ENCODE results near the gene TMEM191B. TPM values are rescaled to one million over a fixed set of nuclear protein-coding genes. Genes with fewer than 3 reads are reported as not detected.
A peak's percentile ranks its signal among the peaks of the same experiment; 100 is the strongest.
"Not testable (repeated sequence)": the region's sequence is repeated elsewhere in the genome, so short reads cannot be mapped to it uniquely, and the experiment has no call there.

The TMEM191B gene
- total RNA-seq = 1 to 10 TPM; 4.4 to 5.2 TPM

DNA sequence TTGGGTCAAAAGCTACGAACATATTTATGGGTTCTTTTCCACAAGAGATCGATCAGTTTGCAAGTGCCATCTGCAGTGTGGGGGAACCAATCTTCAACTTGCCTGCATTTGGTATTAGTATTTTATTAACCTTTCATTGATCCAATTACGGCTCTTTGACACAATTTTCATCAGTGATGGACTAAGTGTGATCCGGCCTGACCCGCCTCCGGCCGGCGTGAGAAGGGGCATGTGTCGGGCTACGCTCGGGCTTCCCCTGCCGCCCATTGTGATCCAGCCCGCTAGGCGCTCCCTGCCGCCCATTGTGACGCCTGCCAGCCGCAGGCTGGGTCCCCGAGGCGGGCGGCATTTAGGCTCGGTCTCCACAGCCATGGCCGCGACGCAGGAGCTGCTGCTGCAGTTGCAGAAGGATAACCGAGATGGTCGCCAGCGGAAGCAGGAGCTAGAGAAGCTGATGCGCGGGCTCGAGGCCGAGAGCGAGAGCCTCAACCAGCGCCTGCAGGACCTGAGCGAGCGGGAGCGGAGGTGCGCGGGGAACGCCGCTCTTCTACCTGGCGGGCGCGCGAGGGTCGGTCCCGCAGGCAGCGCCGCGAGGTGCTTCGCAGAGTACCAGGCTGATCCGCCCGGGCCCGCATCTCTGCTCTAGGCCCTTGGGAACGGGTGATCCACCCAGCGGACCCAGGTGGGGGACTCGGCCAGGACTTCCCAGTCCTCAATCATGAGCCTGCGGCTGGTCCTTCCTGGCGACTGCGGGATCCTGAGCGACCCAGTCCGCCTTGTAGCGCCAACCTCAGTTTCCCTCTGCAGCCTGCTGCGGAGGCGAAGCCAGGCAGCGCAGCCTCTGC lies at the start of gene TMEM191B:
TMEM191B (plus strand) TSS at position 51 of the 845 bp plus-strand sequence; CDS start at position 230, 179 bp downstream.
- H3K9me3 Mint-ChIP-seq, POLR2A ChIA-PET, H3K27me3 Mint-ChIP-seq, H3K36me3 Mint-ChIP-seq, H3K4me1 Mint-ChIP-seq: not testable (repeated sequence)
- ATAC-seq (ENCODE audit: low read depth) (peak; percentile 24), DNase-seq (peak; percentile 42)
- H3K4me3 Mint-ChIP-seq = peak within 1 kb of the TSS; percentile 77
- peak within 1 kb of the TSS; percentile 91 for H3K27ac Mint-ChIP-seq

DNA sequence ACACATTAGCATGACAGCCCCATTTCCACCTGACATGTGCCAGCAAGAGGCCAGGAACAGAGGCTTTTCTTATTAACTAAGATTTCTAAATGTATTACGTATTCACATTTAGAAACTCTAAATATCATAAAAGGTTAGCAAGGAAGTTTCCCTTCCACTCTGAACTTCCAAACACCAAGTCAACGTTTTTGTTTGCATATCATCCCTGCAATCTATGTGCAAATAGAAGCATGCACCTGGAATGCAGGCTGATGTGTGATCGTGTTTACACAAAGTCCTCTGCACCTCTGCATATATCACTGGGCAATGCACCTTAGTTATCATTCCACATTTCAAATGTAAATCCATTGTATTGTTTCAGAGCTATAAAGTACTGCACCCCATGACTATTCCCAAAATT lies 31.4 kb upstream of the TMEM191B start:
- ATAC-seq (ENCODE audit: low read depth); H3K27ac Mint-ChIP-seq; POLR2A ChIA-PET; H3K4me3 Mint-ChIP-seq; H3K36me3 Mint-ChIP-seq; H3K9me3 Mint-ChIP-seq; DNase-seq; H3K27me3 Mint-ChIP-seq; H3K4me1 Mint-ChIP-seq: not testable (repeated sequence)

DNA sequence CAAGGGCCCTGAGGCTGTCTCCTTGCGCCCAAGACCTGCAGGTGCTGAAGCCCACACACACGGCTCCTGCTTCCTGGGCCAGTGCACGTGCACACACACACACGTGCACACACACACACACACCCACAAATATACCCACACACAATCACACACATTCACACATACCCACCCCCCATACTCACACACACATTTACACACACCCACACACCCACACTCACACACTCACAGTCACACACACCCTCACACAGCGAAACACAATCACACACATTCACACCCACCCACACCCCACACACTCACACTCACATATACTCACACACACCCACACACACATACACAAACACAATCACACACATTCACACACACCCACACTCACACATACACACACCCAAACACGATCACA lies 16.3 kb upstream of the TMEM191B start:
- H3K4me1 Mint-ChIP-seq; H3K27ac Mint-ChIP-seq; H3K9me3 Mint-ChIP-seq; POLR2A ChIA-PET; ATAC-seq (ENCODE audit: low read depth); DNase-seq; H3K36me3 Mint-ChIP-seq; H3K27me3 Mint-ChIP-seq; H3K4me3 Mint-ChIP-seq: not testable (repeated sequence)

DNA sequence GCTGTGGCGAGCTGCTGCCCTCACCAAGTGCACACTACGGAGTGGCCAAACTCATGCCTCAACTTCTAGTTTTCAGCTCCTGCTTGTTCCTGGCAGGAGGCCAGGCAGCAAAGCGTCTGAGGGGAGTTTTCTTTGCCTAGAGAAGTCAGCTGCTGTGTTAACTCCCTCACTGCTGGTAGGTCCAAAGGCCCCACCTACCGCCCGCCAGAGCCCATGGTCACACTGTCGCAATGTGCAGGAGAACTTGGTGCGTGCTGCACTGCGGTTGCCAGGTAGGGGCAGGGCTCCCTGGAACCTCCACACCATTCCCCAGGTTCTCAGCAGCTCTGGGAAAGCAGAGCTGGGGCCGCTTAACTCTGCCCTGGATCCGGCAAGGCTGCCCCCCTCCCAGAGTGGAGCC lies 15.2 kb upstream of the TMEM191B start:
- H3K9me3 Mint-ChIP-seq; H3K27ac Mint-ChIP-seq; H3K36me3 Mint-ChIP-seq; H3K4me3 Mint-ChIP-seq; POLR2A ChIA-PET; H3K4me1 Mint-ChIP-seq; DNase-seq; ATAC-seq (ENCODE audit: low read depth); H3K27me3 Mint-ChIP-seq: not testable (repeated sequence)

DNA sequence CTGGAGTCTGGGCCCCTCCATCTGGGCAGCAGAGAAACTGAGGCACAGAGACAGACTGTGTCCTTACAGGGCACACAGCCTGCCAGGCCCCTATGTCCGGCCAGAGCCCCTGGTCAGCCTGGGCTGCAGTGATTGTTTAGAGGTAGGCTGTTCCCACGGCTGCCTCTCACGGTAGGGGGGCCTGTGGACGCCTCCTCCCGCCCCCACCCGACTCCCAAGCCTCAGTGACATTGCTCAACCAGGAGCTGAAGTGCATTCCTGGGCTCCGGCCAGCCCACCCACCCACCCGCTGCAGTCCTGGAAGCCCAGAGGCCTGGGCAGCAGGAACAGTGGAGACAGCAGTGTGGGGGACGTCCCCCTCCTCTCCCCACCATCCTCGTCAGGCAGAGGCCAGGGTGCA lies 14.1 kb upstream of the TMEM191B start:
- ATAC-seq (ENCODE audit: low read depth); POLR2A ChIA-PET; H3K36me3 Mint-ChIP-seq; H3K27ac Mint-ChIP-seq; H3K4me1 Mint-ChIP-seq; H3K9me3 Mint-ChIP-seq; DNase-seq; H3K27me3 Mint-ChIP-seq; H3K4me3 Mint-ChIP-seq: not testable (repeated sequence)

DNA sequence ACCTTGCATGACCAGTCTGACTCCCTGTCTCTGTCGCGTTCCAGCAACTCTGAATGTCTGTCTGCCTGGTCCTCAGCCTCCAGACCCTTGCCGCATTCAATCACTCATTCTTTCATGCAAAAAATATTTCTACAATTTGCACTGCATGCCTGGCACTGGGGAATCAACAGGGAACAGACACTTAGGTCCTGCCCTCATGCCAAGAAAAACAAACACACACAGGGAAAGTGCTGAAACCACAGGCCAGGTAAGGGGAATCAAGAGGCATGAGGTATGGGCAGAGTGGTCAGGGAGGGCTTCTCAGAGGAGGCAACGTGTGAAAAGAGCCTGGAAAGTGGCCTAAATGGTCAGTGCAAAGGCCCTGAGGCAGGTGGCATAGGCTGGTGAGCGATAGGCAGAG lies 9.5 kb upstream of the TMEM191B start, which contains the start of gene GGTLC3:
GGTLC3 (minus strand) TSS at position 101 of the 400 bp plus-strand sequence. CDS start 264 bp downstream, outside the sequence.
- H3K27ac Mint-ChIP-seq; POLR2A ChIA-PET; H3K27me3 Mint-ChIP-seq; H3K9me3 Mint-ChIP-seq; H3K4me1 Mint-ChIP-seq; ATAC-seq (ENCODE audit: low read depth); H3K36me3 Mint-ChIP-seq; DNase-seq; H3K4me3 Mint-ChIP-seq: not testable (repeated sequence)

DNA sequence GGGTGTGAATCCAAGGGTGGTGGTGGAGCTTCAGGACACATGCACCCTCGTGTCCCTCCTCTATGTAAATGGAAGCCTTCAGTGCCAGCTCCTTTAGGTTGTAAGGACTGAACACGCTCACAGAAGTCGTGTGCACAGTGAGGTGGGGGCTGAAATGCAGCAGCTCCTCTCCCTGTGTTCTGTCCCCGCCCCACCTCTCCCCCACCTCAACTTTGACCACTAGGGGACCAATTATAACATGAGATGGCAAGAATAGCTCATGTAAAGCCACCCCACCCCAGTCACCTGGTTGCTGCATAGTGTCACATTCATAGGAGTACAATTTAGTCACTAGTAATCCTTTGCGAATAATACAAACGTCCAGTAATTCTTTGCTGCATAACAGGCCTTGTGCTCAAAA lies 4.8 kb upstream of the TMEM191B start:
- POLR2A ChIA-PET; H3K27ac Mint-ChIP-seq; H3K9me3 Mint-ChIP-seq; H3K4me1 Mint-ChIP-seq; H3K4me3 Mint-ChIP-seq; DNase-seq; H3K36me3 Mint-ChIP-seq; ATAC-seq (ENCODE audit: low read depth); H3K27me3 Mint-ChIP-seq: not testable (repeated sequence)

DNA sequence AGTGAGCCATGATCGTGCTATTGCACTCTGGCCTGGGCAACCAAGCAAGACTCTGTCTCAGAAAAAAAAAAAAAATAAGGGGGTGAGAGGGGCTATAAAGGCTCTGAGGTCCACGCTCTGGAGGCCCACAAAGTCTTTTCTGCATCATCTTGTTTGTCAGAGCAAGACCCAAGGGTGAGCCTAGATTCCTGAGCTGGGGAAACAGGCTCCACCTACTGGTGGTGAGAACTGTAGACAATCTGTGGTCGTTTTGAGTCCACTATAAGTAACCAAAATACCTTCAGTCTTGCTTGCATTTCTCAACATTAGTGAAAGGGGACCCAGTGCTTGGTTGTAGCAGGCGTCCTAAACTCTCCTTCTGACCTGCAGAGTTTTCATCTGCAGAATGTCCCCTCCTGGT lies 4.3 kb upstream of the TMEM191B start:
- H3K36me3 Mint-ChIP-seq; H3K27me3 Mint-ChIP-seq; ATAC-seq (ENCODE audit: low read depth); H3K4me3 Mint-ChIP-seq; H3K4me1 Mint-ChIP-seq; POLR2A ChIA-PET; H3K27ac Mint-ChIP-seq; H3K9me3 Mint-ChIP-seq; DNase-seq: not testable (repeated sequence)

DNA sequence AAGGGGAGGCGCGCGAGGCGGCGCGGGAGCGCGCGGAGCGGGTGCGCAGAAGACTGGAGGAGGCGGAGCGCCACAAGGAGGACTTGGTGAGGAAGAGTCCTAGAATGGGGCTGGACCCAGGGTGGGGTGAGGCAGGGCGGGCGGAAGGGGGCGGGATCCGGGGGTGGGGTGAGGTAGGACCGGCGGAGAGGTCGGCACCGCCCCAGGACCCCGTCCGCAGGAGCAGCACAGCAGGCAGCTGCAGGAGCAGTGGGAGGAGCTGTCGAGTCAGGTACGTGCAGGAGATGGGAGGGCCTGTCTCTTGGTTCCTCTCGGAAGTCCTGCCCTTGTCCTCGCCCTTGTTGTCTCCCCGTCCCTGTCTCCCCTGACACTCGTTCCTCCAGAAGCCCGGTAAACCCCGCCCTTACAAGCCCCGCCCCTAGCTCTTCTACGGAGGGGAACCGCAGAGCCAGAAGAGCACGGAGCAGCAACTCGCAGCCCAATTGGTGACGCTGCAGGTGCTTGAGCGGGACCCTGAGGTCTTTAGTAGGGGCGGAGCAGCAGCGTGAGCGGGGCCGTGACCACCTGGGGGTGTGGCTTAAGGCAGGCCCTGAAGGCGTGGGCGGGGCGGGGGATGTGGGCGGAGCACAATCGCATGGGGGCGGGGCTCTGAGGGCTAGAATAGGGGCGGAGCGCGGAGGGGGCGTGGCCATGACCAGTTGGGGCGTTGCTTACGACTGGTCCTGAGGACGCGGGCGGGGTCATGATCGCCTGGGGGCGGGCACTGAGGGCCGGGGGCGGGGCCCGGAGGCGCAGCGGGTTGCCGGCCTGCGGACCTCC lies 1.2 kb downstream of the TMEM191B start:
- peak overlapping the region; percentile 91 for H3K27ac Mint-ChIP-seq
- H3K27me3 Mint-ChIP-seq, H3K9me3 Mint-ChIP-seq, POLR2A ChIA-PET, H3K4me1 Mint-ChIP-seq, H3K36me3 Mint-ChIP-seq: not testable (repeated sequence)
- peak overlapping the region; percentile 77 for H3K4me3 Mint-ChIP-seq
- DNase-seq (peak; percentile 92), ATAC-seq (ENCODE audit: low read depth) (peak; percentile 87)

DNA sequence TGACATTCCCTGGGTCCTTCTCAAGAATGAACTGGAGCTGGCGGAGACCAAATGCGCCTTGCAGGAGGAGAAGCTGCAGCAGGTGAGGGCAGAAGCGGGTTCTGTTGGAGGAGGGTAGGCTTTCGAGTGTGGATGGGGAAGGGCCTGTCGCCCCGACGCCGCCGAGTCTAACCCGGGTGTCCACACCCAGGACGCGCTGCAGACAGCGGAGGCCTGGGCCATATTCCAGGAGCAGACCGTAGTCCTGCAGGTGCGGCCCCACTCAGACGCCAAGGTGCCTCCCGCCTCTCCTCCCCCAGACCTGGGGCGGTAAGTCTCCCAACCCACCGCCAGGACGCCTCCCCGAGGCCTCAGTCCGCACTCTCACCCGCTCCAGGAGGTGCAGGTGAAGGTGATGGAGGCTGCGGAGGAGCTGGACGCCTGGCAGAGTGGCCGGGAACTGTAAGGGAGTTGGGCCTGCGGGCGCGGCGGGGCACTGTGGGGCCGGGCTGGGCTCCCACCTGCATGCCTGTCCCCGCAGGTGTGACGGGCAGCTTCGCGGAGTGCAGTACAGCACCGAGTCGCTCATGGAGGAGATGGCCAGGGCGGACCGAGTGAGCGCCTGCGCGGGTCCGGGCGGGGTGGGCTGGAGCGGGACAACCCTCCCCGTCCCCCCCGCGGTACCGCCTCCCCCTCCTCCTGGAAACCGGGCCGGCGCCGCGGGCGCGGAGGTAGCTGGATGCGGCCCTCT lies 2.0 kb downstream of the TMEM191B start:
- H3K36me3 Mint-ChIP-seq = not testable (repeated sequence)

DNA sequence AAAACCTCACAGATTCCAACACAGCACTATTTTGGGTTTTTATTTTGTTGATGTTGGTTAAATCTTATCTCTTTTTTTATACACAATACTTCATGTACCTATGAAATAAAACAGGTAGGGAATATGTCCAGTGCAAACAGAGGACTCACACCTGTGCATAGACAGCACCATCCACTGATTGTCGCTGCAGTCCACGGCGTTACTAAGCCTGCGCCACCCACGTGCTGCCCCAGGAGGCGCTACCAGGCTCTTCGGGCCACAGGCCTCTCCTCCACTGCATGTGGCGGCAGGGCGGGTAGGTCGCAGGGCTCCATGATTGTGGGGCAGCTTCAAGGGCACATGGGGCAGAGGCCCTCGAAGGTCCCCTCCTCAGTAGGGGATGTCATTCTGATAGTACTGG lies 6.0 kb downstream of the TMEM191B start:
- H3K36me3 Mint-ChIP-seq; H3K9me3 Mint-ChIP-seq; H3K4me1 Mint-ChIP-seq; H3K4me3 Mint-ChIP-seq; H3K27me3 Mint-ChIP-seq; POLR2A ChIA-PET; H3K27ac Mint-ChIP-seq; DNase-seq; ATAC-seq (ENCODE audit: low read depth): not testable (repeated sequence)

More for the DNA sequence above, 2.0 kb downstream of the TMEM191B start:
- H3K9me3 Mint-ChIP-seq, H3K27me3 Mint-ChIP-seq, POLR2A ChIA-PET, H3K4me1 Mint-ChIP-seq, H3K27ac Mint-ChIP-seq, H3K4me3 Mint-ChIP-seq: not testable (repeated sequence)
- peak; percentile 39 for DNase-seq
- peak; percentile 7 for ATAC-seq (ENCODE audit: low read depth)

DNA sequence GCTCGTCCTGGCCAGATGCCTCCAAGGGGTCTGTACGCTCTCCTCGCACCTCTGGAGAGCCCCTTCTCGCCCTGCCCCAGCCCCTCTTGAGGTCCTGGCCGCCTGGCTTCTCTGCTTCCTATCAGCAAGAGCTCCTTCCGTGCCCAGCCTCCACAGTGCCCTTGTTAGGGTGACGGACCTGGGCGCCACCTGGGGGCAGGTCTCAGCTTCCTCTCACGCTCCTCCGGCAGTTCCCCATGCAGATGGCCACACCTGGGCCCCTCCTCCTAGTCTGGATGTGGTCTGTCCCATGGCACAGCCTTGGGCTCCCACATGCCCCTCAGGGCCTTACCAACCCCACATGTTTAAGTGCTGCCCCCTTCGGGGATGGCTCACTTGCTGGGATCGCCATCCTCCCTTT lies 6.7 kb downstream of the TMEM191B start:
- POLR2A ChIA-PET; H3K27ac Mint-ChIP-seq; ATAC-seq (ENCODE audit: low read depth); H3K4me1 Mint-ChIP-seq; DNase-seq; H3K27me3 Mint-ChIP-seq; H3K4me3 Mint-ChIP-seq; H3K9me3 Mint-ChIP-seq; H3K36me3 Mint-ChIP-seq: not testable (repeated sequence)

DNA sequence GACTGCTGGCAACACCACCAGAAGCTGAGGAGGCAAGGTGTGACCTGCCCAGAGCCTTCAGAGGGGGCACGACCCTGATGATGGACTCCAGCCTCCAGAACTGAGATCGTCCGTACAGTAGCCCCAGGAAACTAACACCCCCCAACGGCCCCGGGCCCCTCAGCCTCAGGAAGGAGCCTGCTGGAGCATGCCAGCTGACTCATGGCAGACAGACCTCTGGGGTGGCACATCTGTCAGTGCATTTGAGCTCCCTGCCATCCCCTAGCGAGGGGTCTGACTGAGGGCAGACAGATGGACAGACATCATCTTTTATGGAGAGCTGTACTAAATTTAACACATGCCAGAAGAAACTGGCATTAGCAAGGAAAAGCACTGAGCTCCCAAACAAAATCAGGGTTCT lies 12.4 kb downstream of the TMEM191B start:
- H3K4me3 Mint-ChIP-seq; H3K9me3 Mint-ChIP-seq; H3K36me3 Mint-ChIP-seq; H3K27me3 Mint-ChIP-seq; H3K27ac Mint-ChIP-seq; H3K4me1 Mint-ChIP-seq; DNase-seq; ATAC-seq (ENCODE audit: low read depth); POLR2A ChIA-PET: not testable (repeated sequence)

Measured in activated naive CD8-positive, alpha-beta T cell treated with anti-CD3 and anti-CD28 coated beads, Interleukin-2, amount 10 ng/mL, durations not matched to agents 7 days and 5 days (primary cell).